Stimulated activated CD4-positive, alpha-beta T cell treated with anti-CD3 and anti-CD28 coated beads, Interleukin-1b, Interleukin-23, amount 100 ng/mL, for 4 hours (primary cell): Measurements from ENCODE around the gene LITAFD.
"Not testable (repeated sequence)": the region's sequence is repeated elsewhere in the genome, so short reads cannot be mapped to it uniquely, and the experiment has no call there.

Experiments
- DNase-seq, 2 donors: peaks; one replicate each; pipeline ENCODE4 v3.0.0-alpha.2; 2020; ENCODE audit warnings: low read depth in 2 of 2

LITAFD gene

GRCh38 chr16:8894736-8895334, 12.7 kb downstream of the LITAFD start:
- DNase-seq = no peak

DNA sequence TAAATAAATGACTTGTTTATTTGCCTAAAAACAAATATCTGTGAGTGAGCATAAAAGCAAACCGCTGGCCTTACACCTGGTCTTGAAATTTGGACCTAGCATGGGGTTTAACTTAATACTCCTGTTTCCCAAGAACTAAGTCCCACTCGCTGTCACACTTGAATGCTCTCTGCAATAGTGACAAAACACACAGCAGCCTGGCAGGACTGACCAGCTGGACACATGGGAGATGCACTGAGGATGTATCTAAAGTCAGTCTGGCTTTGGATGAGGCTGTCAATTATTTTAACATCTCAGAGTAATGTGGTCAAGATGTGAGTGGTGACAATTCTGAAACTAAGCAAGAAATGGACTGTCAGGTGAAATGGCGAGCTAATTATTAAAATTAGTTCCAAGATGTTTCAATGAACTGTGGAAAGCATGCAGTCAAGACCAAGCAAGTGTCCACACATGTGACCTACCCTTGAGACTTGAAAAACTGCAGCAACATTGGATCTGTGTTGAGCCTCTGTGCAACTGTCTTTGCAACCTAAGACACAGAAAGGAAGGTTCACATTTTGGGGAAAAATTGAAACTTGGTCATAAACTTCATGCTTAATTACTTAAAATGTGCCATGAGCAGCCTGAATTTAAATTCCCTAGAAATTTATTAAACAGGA, 16.6 kb downstream of the LITAFD start:
- DNase-seq = no peak

GRCh38 chr16:8899709-8900317, 17.7 kb downstream of the LITAFD start:
- no peak for DNase-seq

DNA sequence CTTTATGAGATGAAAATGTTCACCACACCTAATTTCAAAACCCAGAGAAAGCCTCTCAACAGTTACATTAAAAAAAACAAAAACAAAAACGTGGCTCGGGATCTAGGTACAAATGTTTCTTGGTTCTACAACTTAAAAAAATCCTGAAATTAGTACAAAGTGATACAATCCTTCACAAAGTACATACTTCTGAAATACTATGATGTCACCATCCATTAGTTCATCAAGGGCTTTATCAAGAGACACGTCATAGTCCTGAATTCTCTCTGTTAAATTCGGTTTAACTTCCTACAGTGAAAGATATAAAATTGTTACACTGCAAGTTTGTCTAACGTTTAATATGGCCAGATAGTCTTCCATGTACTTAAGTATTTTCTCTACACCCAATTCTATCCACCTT, 18.2 kb downstream of the LITAFD start:
- DNase-seq = no peak

DNA sequence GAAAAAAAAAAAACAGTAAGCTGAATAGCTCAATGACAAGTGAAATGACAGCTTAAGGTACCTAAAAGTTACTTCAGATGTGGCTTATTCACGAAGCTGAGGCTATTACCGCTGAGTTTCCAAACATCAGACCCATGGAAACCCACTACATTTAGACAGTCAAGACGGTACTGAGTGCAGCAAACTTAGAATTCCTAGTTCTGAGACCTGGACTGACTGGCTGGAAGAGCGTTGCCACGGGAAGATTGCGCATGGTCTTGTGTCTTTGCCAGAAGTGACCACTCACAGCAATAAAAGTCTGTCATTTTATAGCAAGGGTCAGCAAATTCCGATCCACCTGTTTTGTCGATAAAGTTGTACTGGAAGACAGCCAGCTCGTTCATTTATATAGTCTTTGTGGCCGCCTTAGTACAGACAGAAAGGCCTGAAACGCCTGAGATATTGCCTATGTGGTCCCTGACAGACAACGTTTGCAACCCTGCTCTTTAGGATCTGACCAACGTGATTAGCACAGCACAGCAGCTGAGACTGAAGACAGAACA, 19.2 kb downstream of the LITAFD start:
- no peak for DNase-seq

- no peak for DNase-seq
Observed at GRCh38 chr16:8903004-8903403, 20.9 kb downstream of the LITAFD start.

DNA sequence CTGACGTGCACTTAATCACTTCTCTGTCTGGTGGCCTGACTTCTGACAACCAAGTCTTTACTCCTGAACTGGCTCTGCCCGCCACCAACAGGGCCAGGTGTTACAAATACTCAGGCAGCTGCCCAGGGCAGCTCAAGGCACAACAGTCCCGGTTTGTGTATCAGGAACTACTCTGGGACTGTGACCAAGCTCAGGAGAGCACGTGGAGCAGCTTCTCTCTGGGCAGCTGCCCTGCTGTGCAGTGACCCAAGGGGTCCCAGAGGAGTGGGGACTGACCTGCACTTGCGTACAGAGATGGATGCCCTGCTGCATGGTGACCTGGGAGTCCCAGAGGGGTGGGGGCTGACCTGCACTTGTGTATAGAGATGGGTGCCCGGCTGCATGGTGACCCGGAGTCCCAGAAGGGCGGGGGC, 21.9 kb downstream of the LITAFD start:
- no peak for DNase-seq

- no peak for DNase-seq
Observed at GRCh38 chr16:8905168-8905762, 23.1 kb downstream of the LITAFD start.

GRCh38 chr16:8905795-8906591, 23.8 kb downstream of the LITAFD start:
- DNase-seq = no peak

- no peak for DNase-seq
Observed at GRCh38 chr16:8907096-8907495, 24.9 kb downstream of the LITAFD start.

GRCh38 chr16:8908810-8909468, 26.8 kb downstream of the LITAFD start:
- DNase-seq = no peak

DNA sequence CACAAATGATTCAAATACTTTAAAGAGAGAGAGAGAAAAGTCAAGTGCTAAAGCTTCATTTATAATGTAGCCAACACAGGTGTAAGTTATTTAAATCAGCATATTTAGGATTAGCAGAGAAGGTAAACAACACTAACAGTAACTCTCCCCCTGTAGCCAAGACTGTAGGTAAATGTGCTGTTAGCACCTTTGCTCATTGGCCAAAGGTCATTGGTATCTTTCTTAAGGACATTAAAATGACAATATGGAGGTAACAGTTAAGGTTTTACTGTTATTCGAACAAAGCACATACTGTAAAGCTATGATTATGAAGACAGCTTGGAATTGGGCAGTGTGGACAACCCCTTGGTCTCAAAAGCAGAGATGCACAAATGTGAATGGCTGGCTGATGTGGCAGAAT, 28.7 kb downstream of the LITAFD start:
- no peak for DNase-seq

GRCh38 chr16:8912793-8913192, 30.6 kb downstream of the LITAFD start:
- no peak for DNase-seq

GRCh38 chr16:8914098-8914497, 31.9 kb downstream of the LITAFD start:
- no peak for DNase-seq

DNA sequence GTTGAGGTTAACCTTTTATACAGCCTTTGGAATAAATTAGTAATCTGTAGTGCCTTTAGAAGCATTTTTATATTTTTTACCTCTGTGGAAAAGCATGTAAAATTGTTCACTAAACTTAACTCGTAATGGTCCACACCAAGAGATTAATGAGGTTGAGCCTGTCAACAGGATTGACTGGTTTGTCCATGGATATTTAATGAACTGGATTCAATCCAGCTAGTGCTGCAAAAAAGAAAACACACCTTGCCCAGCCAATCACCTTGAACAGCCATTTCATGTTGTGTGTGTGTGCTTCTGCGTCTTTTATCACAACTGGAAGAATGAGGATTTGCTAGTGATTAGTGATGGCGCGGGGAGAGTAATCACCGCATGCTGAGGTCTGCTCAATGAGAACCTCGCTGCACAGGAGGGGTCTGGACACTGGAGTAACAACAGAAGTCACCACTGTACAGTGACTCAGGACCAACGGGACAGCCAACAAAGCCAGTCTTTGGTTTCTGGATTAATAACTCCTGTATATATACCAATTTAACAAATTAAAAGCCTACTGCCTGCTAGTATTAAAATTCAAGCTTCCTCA, 33.7 kb downstream of the LITAFD start:
- no peak for DNase-seq

GRCh38 chr16:8916541-8917225, 34.5 kb downstream of the LITAFD start:
- no peak for DNase-seq

DNA sequence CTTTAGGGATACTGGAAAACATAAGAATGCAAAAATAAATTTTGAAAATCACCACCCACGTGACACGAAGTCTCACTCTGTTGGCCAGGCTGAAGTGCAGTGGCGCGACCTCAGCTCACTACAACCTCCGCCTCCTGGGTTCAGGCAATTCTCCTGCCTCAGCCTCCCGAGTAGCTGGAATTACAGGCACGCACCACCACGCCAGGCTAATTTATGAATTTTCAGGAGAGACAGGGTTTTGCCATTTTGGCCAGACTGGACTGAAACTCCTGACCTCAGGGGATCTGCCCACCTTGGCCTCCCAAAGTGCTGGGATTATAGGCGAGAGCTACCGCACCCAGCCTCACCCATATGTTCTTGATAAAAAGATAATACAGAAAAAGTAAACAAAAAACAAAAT, 35.2 kb downstream of the LITAFD start:
- not testable (repeated sequence) for DNase-seq

- DNase-seq = no peak
Observed at GRCh38 chr16:8919089-8919933, 37.2 kb downstream of the LITAFD start.

DNA sequence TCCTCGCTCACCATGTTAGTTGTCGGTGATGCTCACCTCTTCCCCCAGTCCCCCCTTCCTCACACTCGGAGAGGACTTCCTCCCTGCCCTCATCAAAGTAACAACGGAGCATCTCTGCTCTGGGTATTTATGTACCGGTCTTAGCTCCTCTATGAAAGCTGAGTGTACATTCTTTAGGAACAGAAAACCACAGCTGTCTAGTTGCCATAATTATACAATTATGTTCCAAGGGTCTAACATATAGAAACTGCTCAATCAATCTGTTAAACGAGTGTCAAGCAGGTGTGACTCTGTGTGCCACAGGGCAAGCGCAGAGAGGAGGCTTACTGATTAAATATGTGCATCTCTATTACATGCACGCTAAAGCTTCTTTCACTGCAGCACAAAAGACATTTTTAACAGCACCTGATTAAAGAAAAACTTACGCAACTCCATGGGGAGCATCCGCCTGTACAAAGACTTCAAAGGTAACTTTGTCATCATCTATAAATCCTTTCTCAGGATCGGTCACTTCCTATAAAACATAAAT, 37.8 kb downstream of the LITAFD start:
- DNase-seq = no peak
